Measurements from ENCODE around the gene CASR. TPM values are rescaled to one million over a fixed set of nuclear protein-coding genes. Genes with fewer than 3 reads are reported as not detected.

Gene CASR
- total RNA-seq, 1 experiment from 2014 or later, result not detected

DNA sequence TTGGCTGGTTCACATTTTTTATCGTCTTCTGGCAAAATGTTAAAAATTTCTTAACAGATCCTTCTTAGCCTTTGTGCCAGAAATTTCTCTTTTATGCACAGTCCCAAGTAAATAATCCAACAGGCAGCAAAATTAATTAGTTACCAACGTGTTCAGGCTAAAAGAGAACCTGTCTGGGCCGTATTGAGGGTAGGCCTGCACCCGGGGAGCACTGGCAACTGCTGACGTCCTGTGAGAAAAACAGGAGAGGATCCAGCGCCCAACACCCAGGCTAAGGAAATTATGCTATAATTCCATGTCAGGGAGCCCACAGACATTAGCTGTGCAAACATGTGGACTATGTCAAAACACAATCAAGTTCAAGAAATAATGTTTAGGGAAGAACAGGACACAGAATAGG, 110.9 kb downstream of the CASR start:
- BruUV-seq (replicated peaks), result no TSS peak
- CTCF ChIA-PET, result no interaction called here
- intact Hi-C loops (cut with micrococcal nuclease; ENCODE audit: unreplicated experiment), result no loop called here

DNA sequence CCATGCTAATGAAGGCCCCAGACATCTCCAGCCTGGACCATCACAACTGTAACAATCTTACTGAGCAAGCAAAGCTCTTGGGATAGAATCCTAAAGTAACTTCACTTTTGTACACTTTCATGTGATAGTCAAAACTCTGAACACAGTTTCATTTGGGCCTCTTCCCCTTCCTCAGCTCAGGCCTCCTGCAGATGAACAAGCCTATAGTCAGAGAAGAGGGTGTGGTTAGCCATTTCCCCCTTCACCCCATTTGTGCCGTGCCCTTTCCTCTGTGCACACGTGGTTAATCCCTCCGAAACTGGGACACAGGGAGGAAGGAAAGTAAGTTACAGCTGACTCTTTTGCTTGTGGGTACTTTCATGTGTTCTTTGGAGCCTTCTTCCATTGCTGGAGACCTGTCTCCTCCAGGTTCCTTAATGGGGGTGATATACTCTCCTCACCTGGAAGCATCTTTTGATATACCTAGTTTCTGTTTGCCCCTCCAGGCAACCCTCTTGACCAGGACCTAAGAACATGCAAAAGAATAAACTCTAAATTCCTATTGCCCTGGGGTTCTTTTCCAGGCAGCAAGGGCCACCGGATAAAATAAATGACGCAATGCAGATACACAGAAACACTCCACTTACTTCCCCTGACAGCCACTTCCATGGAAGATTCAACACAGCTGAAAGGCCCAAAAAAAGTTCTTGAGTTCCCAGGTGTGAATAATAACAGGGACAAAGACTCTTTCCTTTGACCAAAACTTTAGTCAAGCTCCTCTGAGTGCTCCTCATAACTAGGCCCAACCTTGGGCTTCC, 112.0 kb downstream of the CASR start:
- Histone ChIP-seq H3K27me3 (replicated peaks; ENCODE audit: insufficient read depth, low read depth, low read length, poor library complexity) (no peaks in the 10 kb centered on the region), H3K27ac (ENCODE audit: low read depth, low read length, poor library complexity, severe bottlenecking) (no peak overlapping the region), H3K36me3 (ENCODE audit: insufficient read depth, low read length, poor library complexity, severe bottlenecking) (no peaks in the 10 kb centered on the region), H3K4me3 (ENCODE audit: low read depth, low read length, poor library complexity, severe bottlenecking) (no peak overlapping the region), H3K9me3 (ENCODE audit: low read depth, low read length, poor library complexity, severe bottlenecking) (no peaks in the 10 kb centered on the region), H3K4me1 (ENCODE audit: insufficient read depth, low read length, poor library complexity, severe bottlenecking) (no peaks in the 10 kb centered on the region)
- BruUV-seq (replicated peaks), result no TSS peak
- no peak for DNase-seq (ENCODE audit: low spot score)
- ChIA-PET POLR2A (ENCODE audit: low non-redundant PET) (no interaction called here), CTCF (interaction anchor here (0.7 kb wide), 1 partner anchor 1155 kb away, joined by 4 read pairs; no protein-coding TSS in a partner anchor)
- no peak for TF ChIP-seq EZH2 (IDR thresholded peaks at IDR 0.05; ENCODE audit: borderline replicate concordance, low read depth, low read length, poor library complexity, severe bottlenecking)
- TF ChIP-seq, protein P1, sequence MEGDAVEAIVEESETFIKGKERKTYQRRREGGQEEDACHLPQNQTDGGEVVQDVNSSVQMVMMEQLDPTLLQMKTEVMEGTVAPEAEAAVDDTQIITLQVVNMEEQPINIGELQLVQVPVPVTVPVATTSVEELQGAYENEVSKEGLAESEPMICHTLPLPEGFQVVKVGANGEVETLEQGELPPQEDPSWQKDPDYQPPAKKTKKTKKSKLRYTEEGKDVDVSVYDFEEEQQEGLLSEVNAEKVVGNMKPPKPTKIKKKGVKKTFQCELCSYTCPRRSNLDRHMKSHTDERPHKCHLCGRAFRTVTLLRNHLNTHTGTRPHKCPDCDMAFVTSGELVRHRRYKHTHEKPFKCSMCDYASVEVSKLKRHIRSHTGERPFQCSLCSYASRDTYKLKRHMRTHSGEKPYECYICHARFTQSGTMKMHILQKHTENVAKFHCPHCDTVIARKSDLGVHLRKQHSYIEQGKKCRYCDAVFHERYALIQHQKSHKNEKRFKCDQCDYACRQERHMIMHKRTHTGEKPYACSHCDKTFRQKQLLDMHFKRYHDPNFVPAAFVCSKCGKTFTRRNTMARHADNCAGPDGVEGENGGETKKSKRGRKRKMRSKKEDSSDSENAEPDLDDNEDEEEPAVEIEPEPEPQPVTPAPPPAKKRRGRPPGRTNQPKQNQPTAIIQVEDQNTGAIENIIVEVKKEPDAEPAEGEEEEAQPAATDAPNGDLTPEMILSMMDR (conservative IDR thresholded peaks at IDR 0.05; ENCODE audit: low read depth, low read length), result no peak
- intact Hi-C loops (cut with micrococcal nuclease; ENCODE audit: unreplicated experiment), result no loop called here

More for the DNA sequence above, 110.9 kb downstream of the CASR start:
- Histone ChIP-seq H3K4me1 (ENCODE audit: insufficient read depth, low read length, poor library complexity, severe bottlenecking) (no peaks in the 10 kb centered on the region), H3K36me3 (ENCODE audit: insufficient read depth, low read length, poor library complexity, severe bottlenecking) (no peaks in the 10 kb centered on the region), H3K9me3 (ENCODE audit: low read depth, low read length, poor library complexity, severe bottlenecking) (no peaks in the 10 kb centered on the region), H3K27me3 (replicated peaks; ENCODE audit: insufficient read depth, low read depth, low read length, poor library complexity) (no peaks in the 10 kb centered on the region), H3K27ac (ENCODE audit: low read depth, low read length, poor library complexity, severe bottlenecking) (no peak overlapping the region), H3K4me3 (ENCODE audit: low read depth, low read length, poor library complexity, severe bottlenecking) (no peak overlapping the region)
- TF ChIP-seq, protein P1 (conservative IDR thresholded peaks at IDR 0.05; ENCODE audit: low read depth, low read length), result no peak
- no peak for TF ChIP-seq EZH2 (IDR thresholded peaks at IDR 0.05; ENCODE audit: borderline replicate concordance, low read depth, low read length, poor library complexity, severe bottlenecking)
- POLR2A ChIA-PET (ENCODE audit: low non-redundant PET), result no interaction called here
- no peak for DNase-seq (ENCODE audit: low spot score)

DNA sequence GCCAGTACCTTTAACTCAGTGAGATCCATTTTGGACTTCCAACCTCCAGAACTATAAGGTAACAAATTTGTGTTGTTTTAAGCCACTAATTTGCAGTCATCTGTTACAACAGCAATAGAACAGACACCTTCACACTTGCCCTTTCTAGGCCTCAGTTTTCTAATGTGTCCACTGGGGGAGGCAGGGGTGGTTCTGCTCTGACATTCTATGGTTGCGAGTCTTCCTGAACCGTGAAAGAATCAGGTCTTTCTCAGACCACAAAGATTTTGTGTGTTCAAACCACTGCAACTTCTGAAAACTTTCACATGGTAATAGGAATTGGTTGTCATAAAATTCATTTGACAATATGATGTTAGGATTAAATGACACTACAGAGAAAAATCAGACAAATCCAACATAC, 114.8 kb downstream of the CASR start:
- H3K27ac ChIP-seq (ENCODE audit: low read depth, low read length, poor library complexity, severe bottlenecking), result no peak overlapping the region
- H3K9me3 ChIP-seq (ENCODE audit: low read depth, low read length, poor library complexity, severe bottlenecking), result no peaks in the 10 kb centered on the region
- TF ChIP-seq, protein P1 (conservative IDR thresholded peaks at IDR 0.05; ENCODE audit: low read depth, low read length), result no peak
- no peak for TF ChIP-seq EZH2 (IDR thresholded peaks at IDR 0.05; ENCODE audit: borderline replicate concordance, low read depth, low read length, poor library complexity, severe bottlenecking)
- ChIA-PET CTCF (no interaction called here), POLR2A (ENCODE audit: low non-redundant PET) (no interaction called here)
- DNase-seq (ENCODE audit: low spot score), result no peak
- no peaks in the 10 kb centered on the region for H3K4me1 ChIP-seq (ENCODE audit: insufficient read depth, low read length, poor library complexity, severe bottlenecking)
- no TSS peak for BruUV-seq (replicated peaks)
- no peaks in the 10 kb centered on the region for H3K36me3 ChIP-seq (ENCODE audit: insufficient read depth, low read length, poor library complexity, severe bottlenecking)
- no peaks in the 10 kb centered on the region for H3K27me3 ChIP-seq (replicated peaks; ENCODE audit: insufficient read depth, low read depth, low read length, poor library complexity)
- intact Hi-C loops (cut with micrococcal nuclease; ENCODE audit: unreplicated experiment), result no loop called here
- no peak overlapping the region for H3K4me3 ChIP-seq (ENCODE audit: low read depth, low read length, poor library complexity, severe bottlenecking)

All from A673 (cell line).